Retinal pigment epithelial cell (primary cell): Measurements from ENCODE around the gene CDH13.

Experiments used
- DNase-seq: peaks from one replicate; pipeline ENCODE4 v3.0.0-alpha.2; 2010; ENCODE audit warnings: low read depth
- H3K4me3 ChIP-seq: 2 replicates; pipeline ENCODE4 v1.5.1; 2011; ENCODE audit warnings: mild to moderate bottlenecking, low read length, control low read depth, moderate library complexity
- TF ChIP-seq, protein P1 (sequence below): conservative IDR thresholded peaks from 2 replicates; pipeline ENCODE4 v1.5.1; 2011; ENCODE audit warnings: low read depth, low read length, control low read depth, inconsistent platforms

The CDH13 gene

DNA sequence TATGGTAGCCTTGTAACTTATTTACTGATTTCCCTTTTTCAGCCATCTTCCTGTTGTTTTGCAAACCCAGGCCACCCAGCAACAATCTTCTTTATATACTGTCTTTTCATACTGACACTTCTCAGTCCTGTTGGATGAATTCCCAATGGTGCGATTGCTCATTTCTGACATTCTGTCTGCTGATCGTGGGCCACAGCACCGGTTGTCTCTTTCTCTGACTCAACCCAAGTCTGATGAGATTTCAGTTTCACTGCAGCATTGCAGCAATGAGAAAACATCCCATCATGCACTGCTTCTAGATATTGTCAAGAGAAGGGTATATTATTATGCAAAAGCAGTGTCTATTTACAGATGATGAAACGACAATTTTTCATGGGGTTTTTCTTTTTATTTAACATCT lies 831.8 kb downstream of the CDH13 start:
- no peak for DNase-seq

DNA sequence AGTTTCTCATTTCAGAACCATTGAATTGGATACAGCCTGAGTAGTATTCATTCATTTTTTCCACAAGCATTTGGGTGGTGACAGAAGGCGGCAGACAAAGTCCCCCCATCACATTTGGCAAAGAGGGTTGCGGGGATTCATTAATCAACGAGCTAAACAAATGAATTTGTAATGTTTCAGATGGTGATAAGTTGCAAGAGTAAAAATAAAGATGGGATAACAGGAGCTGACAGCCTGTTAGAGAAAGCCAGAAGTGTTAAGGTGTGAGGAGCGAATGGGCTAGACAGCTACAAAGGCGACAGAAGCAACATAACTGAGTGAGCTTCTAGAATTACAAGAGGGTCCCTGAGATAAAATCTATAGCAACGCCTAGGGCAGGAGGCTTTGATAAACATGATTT lies 838.2 kb downstream of the CDH13 start:
- TF ChIP-seq, protein P1, sequence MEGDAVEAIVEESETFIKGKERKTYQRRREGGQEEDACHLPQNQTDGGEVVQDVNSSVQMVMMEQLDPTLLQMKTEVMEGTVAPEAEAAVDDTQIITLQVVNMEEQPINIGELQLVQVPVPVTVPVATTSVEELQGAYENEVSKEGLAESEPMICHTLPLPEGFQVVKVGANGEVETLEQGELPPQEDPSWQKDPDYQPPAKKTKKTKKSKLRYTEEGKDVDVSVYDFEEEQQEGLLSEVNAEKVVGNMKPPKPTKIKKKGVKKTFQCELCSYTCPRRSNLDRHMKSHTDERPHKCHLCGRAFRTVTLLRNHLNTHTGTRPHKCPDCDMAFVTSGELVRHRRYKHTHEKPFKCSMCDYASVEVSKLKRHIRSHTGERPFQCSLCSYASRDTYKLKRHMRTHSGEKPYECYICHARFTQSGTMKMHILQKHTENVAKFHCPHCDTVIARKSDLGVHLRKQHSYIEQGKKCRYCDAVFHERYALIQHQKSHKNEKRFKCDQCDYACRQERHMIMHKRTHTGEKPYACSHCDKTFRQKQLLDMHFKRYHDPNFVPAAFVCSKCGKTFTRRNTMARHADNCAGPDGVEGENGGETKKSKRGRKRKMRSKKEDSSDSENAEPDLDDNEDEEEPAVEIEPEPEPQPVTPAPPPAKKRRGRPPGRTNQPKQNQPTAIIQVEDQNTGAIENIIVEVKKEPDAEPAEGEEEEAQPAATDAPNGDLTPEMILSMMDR, result no peak
- no peak for DNase-seq
- H3K4me3 ChIP-seq, result no peak overlapping the region

More for the DNA sequence above, 831.8 kb downstream of the CDH13 start:
- TF ChIP-seq, protein P1, result no peak
- H3K4me3 ChIP-seq, result no peak overlapping the region

DNA sequence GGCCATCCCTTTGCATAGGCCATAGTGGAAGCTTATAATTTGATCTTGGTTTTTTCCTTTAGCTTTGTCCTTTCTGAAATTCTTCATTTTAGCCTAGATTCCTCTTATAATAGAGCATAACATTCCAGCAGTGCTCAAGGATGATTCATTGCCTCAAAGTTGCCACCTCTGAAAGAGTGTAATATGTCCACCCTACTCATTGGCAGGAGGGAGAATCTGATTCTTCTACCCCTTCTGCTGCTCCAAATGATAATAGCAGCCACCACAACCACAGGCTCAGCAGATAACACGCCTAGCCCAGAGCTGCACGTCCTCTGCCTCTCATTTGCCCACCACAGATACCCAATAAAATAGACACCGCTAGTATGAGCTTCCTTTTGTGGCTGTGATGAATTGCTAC lies 843.6 kb downstream of the CDH13 start:
- no peak overlapping the region for H3K4me3 ChIP-seq
- TF ChIP-seq, protein P1, result no peak
- no peak for DNase-seq

DNA sequence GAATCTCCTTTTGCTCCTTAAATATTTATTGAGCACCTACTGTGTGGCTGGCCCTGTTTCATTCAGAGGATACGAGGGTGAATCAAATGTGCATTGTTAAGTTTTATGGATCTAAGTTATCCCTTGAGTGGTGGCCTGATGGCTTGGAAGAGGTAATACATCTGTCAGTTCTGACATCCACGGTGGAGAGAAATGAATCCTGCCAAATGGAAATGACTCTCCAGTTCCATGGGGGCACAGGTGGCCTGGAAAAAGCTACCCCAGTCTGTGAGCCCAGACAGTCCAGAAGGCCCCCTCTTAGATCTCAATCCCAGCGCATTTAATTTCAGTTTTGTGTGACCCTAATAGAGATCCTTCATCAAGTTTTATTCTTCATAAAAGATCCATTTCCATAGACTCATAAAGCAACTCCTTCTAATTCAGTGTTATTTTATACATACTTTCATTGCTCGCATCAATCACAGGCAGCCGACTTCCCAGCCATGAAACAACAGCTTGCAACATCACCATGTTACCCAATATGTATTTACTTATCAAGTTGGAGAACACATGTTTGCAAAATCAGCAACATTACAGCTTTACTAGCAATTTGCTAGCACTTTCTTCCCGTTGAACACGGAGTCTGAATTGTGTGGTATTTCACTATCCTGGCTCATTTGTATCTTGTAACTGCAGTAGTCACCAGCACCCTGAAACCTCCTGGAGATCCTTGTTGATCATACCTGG lies 846.2 kb downstream of the CDH13 start:
- DNase-seq, result no peak
- H3K4me3 ChIP-seq, result no peak overlapping the region
- TF ChIP-seq, protein P1, result no peak

DNA sequence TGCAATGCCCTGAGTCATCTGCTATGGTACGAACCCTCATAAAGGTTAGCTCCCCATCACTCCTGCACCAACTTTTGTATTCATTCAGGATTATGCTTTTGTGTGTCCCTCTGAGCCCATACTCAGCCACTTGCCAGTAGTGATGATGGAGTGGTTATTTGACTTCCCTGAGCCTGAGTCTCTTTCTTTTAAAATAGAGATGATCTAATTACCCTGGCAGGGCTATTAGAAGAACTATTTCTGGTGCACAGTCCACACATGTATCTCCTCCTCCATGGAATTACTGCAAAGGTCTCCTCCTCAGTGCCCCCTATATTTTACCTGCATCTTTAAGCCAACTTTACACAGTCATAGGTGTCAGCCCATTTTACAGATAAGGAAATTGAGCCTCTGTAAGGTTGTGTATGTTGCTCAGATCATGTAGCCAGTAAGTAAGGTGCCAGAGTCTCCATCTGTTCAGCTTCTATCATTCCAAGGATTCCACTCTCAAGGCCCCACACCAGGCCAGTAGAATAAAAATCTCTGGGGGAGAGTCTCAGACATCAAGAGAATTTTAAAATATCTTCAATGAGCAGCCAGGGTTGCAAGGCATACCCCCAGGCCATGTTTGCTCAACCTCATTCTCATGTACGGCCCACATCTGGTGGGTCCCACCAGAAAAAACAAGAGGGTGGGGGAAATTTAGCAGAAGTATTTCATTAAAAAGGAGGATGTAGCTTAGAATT lies 847.3 kb downstream of the CDH13 start:
- TF ChIP-seq, protein P1, result no peak
- DNase-seq, result no peak
- no peak overlapping the region for H3K4me3 ChIP-seq

DNA sequence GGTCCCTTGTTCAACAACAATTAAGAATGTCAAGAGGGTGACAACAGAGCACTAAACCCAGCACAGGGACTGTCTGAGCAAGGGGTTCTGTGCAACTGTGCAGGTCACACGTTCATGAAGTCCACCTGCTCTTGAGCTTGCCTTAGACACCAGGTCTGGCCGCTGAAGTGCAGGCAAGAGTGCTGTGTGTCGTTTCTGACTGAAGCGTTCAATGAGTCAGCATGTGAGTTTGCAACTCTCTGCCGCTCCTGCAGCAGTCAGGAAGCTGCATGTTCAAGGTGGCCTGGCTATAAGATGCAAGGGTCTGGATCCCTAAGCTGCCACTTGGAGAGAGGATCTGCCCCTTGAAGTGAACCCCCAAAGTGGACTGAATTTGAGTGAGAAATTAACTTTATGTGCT lies 848.3 kb downstream of the CDH13 start:
- H3K4me3 ChIP-seq, result no peak overlapping the region
- TF ChIP-seq, protein P1, result no peak
- DNase-seq, result no peak

DNA sequence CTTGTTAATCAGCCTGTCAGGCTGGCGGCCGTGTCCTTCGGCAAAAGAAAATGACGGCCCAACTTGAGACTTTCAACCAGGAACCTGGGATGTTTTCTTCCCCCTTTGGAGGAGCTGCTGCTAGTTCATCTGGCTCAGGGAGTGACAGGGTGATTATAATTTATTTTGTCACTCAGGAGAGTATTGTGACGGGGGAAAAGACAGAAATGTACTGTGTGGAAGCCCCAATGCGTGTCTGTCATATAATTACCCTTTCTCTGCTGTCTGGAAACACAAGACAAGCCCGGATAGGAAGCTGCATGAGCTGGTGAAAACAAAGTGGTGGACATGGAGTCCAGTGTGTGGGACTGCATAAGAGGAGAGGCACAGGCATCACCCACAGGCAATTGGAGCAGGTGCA lies 854.8 kb downstream of the CDH13 start:
- TF ChIP-seq, protein P1, result no peak
- DNase-seq, result no peak
- no peak overlapping the region for H3K4me3 ChIP-seq
